HepG2 (cell line): ENCODE results near the gene AP1S3. TPM values are rescaled to one million over a fixed set of nuclear protein-coding genes. Genes with fewer than 3 reads are reported as not detected.

Source experiments
- ATAC-seq: fragments of 200-7000 bp; cut with Tn5 transposase; 3 replicates; pipeline ENCODE4 v1.9.1; 2020; ENCODE audit warnings: mild to moderate bottlenecking, moderate library complexity
- BruUV-seq: library from RNA; stranded (reverse); fragments of 400-500 nt; replicated peaks from 2 replicates; lab custom pipeline; 2021; lab: Mats Ljungman, UMichigan
- CTCF ChIA-PET: fragments of 300-600 bp; formaldehyde crosslinking; extraction: SDS; loops from one replicate; lab custom pipeline; 2021; ENCODE audit warnings: low total read pairs, inconsistent platforms, low intra/inter-chr PET ratio; lab: Yijun Ruan, JAX
- POLR2A ChIA-PET: fragments of 350-600 bp; sonication (Branson Sonifier 250); formaldehyde crosslinking; loops from one replicate; lab custom pipeline; 2020; ENCODE audit warnings: antibody characterized with exemption, inconsistent platforms; lab: Yijun Ruan, JAX
- DNase-seq: peaks from one replicate; pipeline ENCODE4 v3.0.0-alpha.2; 2015; ENCODE audit warnings: low spot score
- FAIRE-seq: peaks from 3 replicates; lab custom pipeline; 2011; peaks lifted over from hg19 to GRCh38; lab: Jason Lieb, UNC
- H2AFZ ChIP-seq: one replicate; pipeline ENCODE4 v1.6.1; 2011; ENCODE audit warnings: low read length, inconsistent platforms
- H3K27ac ChIP-seq: fragments of 300-600 bp; 3 replicates; pipeline ENCODE4 v1.8.0; 2011; ENCODE audit warnings: mixed run types, mild to moderate bottlenecking, mixed read lengths, low read length, inconsistent platforms; ENCODE audit not compliant: insufficient read depth; ENCODE audit errors: extremely low read length
- H3K27me3 ChIP-seq, 2 experiments: fragments of 200-600 bp in 1 of 2; 2 replicates in 1 of 2; 3 replicates in 1 of 2; pipeline versions ENCODE4 v1.6.0 to v1.8.0; 2011; ENCODE audit warnings: low read length in 2 of 2, mild to moderate bottlenecking in 2 of 2, moderate library complexity in 2 of 2, inconsistent platforms in 1 of 2; ENCODE audit not compliant: insufficient read depth in 2 of 2, control insufficient read depth in 1 of 2
- H3K36me3 ChIP-seq, 2 experiments: fragments of 200-600 bp in 1 of 2; replicated peaks in 1 of 2; 2 replicates in 1 of 2; 3 replicates in 1 of 2; pipeline versions ENCODE4 v1.5.1 to v1.8.0; 2011; ENCODE audit warnings: low read length in 2 of 2, inconsistent platforms in 1 of 2; ENCODE audit not compliant: insufficient read depth in 2 of 2, control insufficient read depth in 1 of 2
- H3K4me1 ChIP-seq: 2 replicates; pipeline ENCODE4 v1.5.1; 2012; ENCODE audit warnings: low read length, inconsistent platforms; ENCODE audit not compliant: insufficient read depth
- H3K4me2 ChIP-seq: 2 replicates; pipeline ENCODE4 v1.6.0; 2011; ENCODE audit warnings: low read depth, low read length, inconsistent platforms
- H3K4me3 ChIP-seq, 3 experiments: fragments of 200-600 bp in 1 of 3; sonication (generic), shearing (Covaris generic) in 1 of 3; replicated peaks in 1 of 3; 2 replicates each; pipeline ENCODE4 v1.5.1; 2011 to 2016; ENCODE audit warnings: low read length in 3 of 3, inconsistent platforms in 2 of 3, low read depth in 2 of 3, mild to moderate bottlenecking in 2 of 3, control low read depth in 1 of 3, mixed read lengths in 1 of 3; ENCODE audit not compliant: insufficient read depth in 1 of 3
- H3K79me2 ChIP-seq: one replicate; pipeline ENCODE4 v1.6.1; 2011; ENCODE audit warnings: low read length, inconsistent platforms; ENCODE audit not compliant: insufficient read depth
- H3K9ac ChIP-seq: 2 replicates; pipeline ENCODE4 v1.6.0; 2011; ENCODE audit warnings: mild to moderate bottlenecking, low read depth, low read length, inconsistent platforms; ENCODE audit not compliant: insufficient read depth
- H3K9me3 ChIP-seq: 2 replicates; pipeline ENCODE4 v1.5.1; 2012; ENCODE audit warnings: mild to moderate bottlenecking, low read length
- H4K20me1 ChIP-seq: 2 replicates; pipeline ENCODE4 v1.6.0; 2011; ENCODE audit warnings: inconsistent platforms, mild to moderate bottlenecking, low read length, moderate library complexity; ENCODE audit not compliant: insufficient read depth
- NCOA5 ChIP-seq: sonication (generic); formaldehyde crosslinking; IDR thresholded peaks from 2 replicates; pipeline ENCODE4 v1.4.0; 2020; ENCODE audit warnings: missing genetic modification reagents
- ZBTB8A ChIP-seq: sonication (generic); formaldehyde crosslinking; IDR thresholded peaks from 2 replicates; pipeline ENCODE4 v1.4.0; 2020; ENCODE audit warnings: mild to moderate bottlenecking, low read depth, missing genetic modification reagents, borderline replicate concordance
- ZNF121 ChIP-seq: sonication (generic); formaldehyde crosslinking; IDR thresholded peaks from 2 replicates; pipeline ENCODE4 v1.5.0; 2020; ENCODE audit warnings: mild to moderate bottlenecking, missing genetic modification reagents
- WGBS: methylation state at CpG from one replicate; pipeline ENCODE4 v1.1.6; 2017; ENCODE audit warnings: low lambda C conversion rate; 5-methylcytosine and 5-hydroxymethylcytosine counted together
- in situ Hi-C: cut with HindIII; loops from 2 replicates; pipeline ENCODE4 v1.10.0; 2017; ENCODE audit warnings: low pct_unique_long_range_greater_than_20kb; ENCODE audit not compliant: extremely low pct_ligation_motif_present
- intact Hi-C: fragments of 100-400 bp; cut with micrococcal nuclease; formaldehyde crosslinking; loops from one replicate; pipeline ENCODE4 v1.10.0; 2022; ENCODE audit not compliant: unreplicated experiment
- polyA plus RNA-seq, 8 experiments: library from polyadenylated mRNA; depleted of rRNA in 3 of 8; stranded (reverse) in 7 of 8; unstranded in 1 of 8; fragments of >200 nt; fragmentation: Illumina TruSeq in 4 of 8; extraction: Trizol in 4 of 8; gene quantifications; 2 replicates each; pipeline versions ENCODE4 v1.2.1 to v1.2.3, GENCODE V29; 2011 to 2016; ENCODE audit warnings: low read depth in 4 of 8, missing spikeins in 1 of 8, mixed read lengths in 1 of 8; ENCODE audit not compliant: insufficient read depth in 1 of 8
- total RNA-seq, 5 experiments: library from RNA; depleted of rRNA; stranded (reverse); fragments of >200 nt; fragmentation: Illumina TruSeq; extraction: Trizol; gene quantifications; 2 replicates each; pipeline ENCODE4 v1.2.3, GENCODE V29; 2016; ENCODE audit warnings: low read depth in 1 of 5

Gene AP1S3
- total and polyA plus RNA-seq, 2 of the 13 experiments (the other 11 are each of a cell fraction or from before 2014, with no cell fraction given), result 3.0 to 16.3 TPM

GRCh38 chr2:223884399-223884798, 47.0 kb upstream of the AP1S3 start:
- no peak overlapping the region for H3K4me2 ChIP-seq
- no peak for TF ChIP-seq ZBTB8A (CRISPR knock-in tag)
- 95% methylated on average over 3 of the region's 3 CpGs for WGBS
- BruUV-seq, result no TSS peak
- H3K79me2 ChIP-seq, result no peaks in the 10 kb centered on the region
- ChIA-PET POLR2A (no interaction called here), CTCF (no interaction called here)
- H3K9me3 ChIP-seq, result no peaks in the 10 kb centered on the region
- no peaks in the 10 kb centered on the region for H4K20me1 ChIP-seq
- in situ Hi-C loops (no loop called here), intact Hi-C loops (no loop called here)
- H3K9ac ChIP-seq, result no peak overlapping the region
- H2AFZ ChIP-seq, result no peak overlapping the region
- H3K36me3 ChIP-seq, result peaks cover 21 to 57% of the 10 kb centered on the region in 2 experiments
- H3K4me3 ChIP-seq, result no peak overlapping the region
- DNase-seq, result no peak
- H3K27ac ChIP-seq, result no peak overlapping the region
- no peaks in the 10 kb centered on the region for H3K27me3 ChIP-seq
- FAIRE-seq, result no peak
- no peak for ATAC-seq
- H3K4me1 ChIP-seq, result peaks cover 17% of the 10 kb centered on the region

- CTCF ChIA-PET, result no interaction called here
- Histone ChIP-seq H3K9me3 (no peaks in the 10 kb centered on the region), H3K79me2 (no peaks in the 10 kb centered on the region), H3K27me3 (no peaks in the 10 kb centered on the region), H3K36me3 (peaks cover 31 to 68% of the 10 kb centered on the region in 2 experiments), H3K27ac (no peak overlapping the region), H3K9ac (no peak overlapping the region)
- WGBS, result 94% methylated on average over 5 of the region's 5 CpGs
- ATAC-seq (no peak), DNase-seq (no peak)
- no TSS peak for BruUV-seq
- TF ChIP-seq NCOA5, result no peak
- peak; percentile 61; the same call in 1 of the 2 replicates for TF ChIP-seq ZNF121 (CRISPR knock-in tag)
- TF ChIP-seq, all 625 proteins: peak for 1
- intact Hi-C loops (no loop called here), in situ Hi-C loops (no loop called here)
- peaks cover 10% of the 10 kb centered on the region for H3K4me1 ChIP-seq
- H2AFZ ChIP-seq, result no peak overlapping the region
- no peaks in the 10 kb centered on the region for H4K20me1 ChIP-seq
- no peak for FAIRE-seq
- no peak overlapping the region for H3K4me2 ChIP-seq
- POLR2A ChIA-PET, result no interaction called here
- H3K4me3 ChIP-seq, result no peak overlapping the region
Measured at GRCh38 chr2:223882715-223883114, 45.3 kb upstream of the AP1S3 start.
